NCI-H2196 treated with DMSO at 0.1 percent for 48 hours (cell line): ENCODE data around the gene SYPL1.

Experiments
- DNase-seq: peaks from one replicate; lab custom pipeline; 2025; ENCODE audit not compliant: unreplicated experiment; lab: John Stamatoyannopoulos, UW

Gene SYPL1

GRCh38 chr7:106095634-106096033 is 16.5 kb downstream of the SYPL1 start:
- no peak for DNase-seq

- no peak for DNase-seq
Observed at GRCh38 chr7:106094780-106095179, 17.3 kb downstream of the SYPL1 start.

- no peak for DNase-seq
Observed at GRCh38 chr7:106092204-106092603, 19.9 kb downstream of the SYPL1 start.

GRCh38 chr7:106089647-106090046 is 22.5 kb downstream of the SYPL1 start:
- no peak for DNase-seq

- no peak for DNase-seq
Observed at GRCh38 chr7:106088014-106088413, 24.1 kb downstream of the SYPL1 start.

- DNase-seq, result no peak
Observed at GRCh38 chr7:106086062-106086461, 26.1 kb downstream of the SYPL1 start.

- no peak for DNase-seq
Observed at GRCh38 chr7:106085015-106085414, 27.1 kb downstream of the SYPL1 start.

- no peak for DNase-seq
Observed at GRCh38 chr7:106083717-106084116, 28.4 kb downstream of the SYPL1 start.

GRCh38 chr7:106082087-106082854 is 29.8 kb downstream of the SYPL1 start:
- DNase-seq, result no peak

- DNase-seq, result no peak
Observed at GRCh38 chr7:106080300-106080987, 31.7 kb downstream of the SYPL1 start.

GRCh38 chr7:106076537-106076936 is 35.6 kb downstream of the SYPL1 start:
- no peak for DNase-seq

GRCh38 chr7:106075937-106076336 is 36.2 kb downstream of the SYPL1 start:
- DNase-seq, result no peak

GRCh38 chr7:106074257-106074656 is 37.9 kb downstream of the SYPL1 start:
- no peak for DNase-seq

- DNase-seq, result no peak
Observed at GRCh38 chr7:106073701-106074100, 38.4 kb downstream of the SYPL1 start.

GRCh38 chr7:106072715-106073091 is 39.4 kb downstream of the SYPL1 start:
- no peak for DNase-seq

- no peak for DNase-seq
Observed at GRCh38 chr7:106071999-106072714, 40.0 kb downstream of the SYPL1 start.

- DNase-seq, result no peak
Observed at GRCh38 chr7:106071356-106071998, 40.6 kb downstream of the SYPL1 start.

GRCh38 chr7:106070567-106071254 is 41.4 kb downstream of the SYPL1 start:
- DNase-seq, result no peak

- no peak for DNase-seq
Observed at GRCh38 chr7:106070201-106070551, 41.9 kb downstream of the SYPL1 start.

- no peak for DNase-seq
Observed at GRCh38 chr7:106069471-106070200, 42.5 kb downstream of the SYPL1 start.
